Measurements from ENCODE around the gene DEGS2. TPM values are rescaled to one million over a fixed set of nuclear protein-coding genes. Genes with fewer than 3 reads are reported as not detected.

DEGS2 gene
- total RNA-seq, 1 experiment from 2014 or later = 1.6 TPM

DNA sequence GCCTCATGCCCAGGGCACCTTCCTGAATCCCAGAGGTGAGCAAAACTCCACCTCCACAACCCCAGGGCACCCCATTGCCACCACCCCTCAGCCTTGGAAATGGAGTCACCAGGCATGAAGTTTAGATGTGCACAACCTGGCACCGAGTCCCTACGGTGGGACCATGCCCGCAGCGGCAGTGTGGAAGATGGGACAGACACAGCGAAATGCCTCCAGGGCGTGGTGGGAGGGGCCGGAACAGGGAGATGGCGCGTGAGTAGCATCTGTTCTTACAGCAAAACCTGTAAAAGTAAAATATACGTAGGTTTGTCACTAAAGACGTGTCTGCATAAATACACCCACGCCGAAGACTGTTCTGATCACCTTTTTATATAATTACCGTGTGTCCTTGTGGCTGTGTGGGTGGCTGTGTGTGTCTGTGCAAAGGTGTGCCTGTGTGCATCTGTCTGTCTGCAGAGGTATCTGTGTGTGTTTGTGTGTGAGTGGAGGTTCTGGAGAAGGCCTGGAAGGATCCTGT, 17.4 kb upstream of the DEGS2 start:
- Histone ChIP-seq H3K36me3 (ENCODE audit: low read depth, low read length) (no peaks in the 10 kb centered on the region), H3K79me2 (ENCODE audit: low read length) (no peaks in the 10 kb centered on the region), H3K9me3 (ENCODE audit: low read length) (no peaks in the 10 kb centered on the region), H3K4me3 (ENCODE audit: low read length) (no peak overlapping the region), H3K4me1 (ENCODE audit: insufficient read depth, low read length) (no peaks in the 10 kb centered on the region), H2AFZ (ENCODE audit: low read length) (no peak overlapping the region), H3K9me2 (replicated peaks; ENCODE audit: low read length) (no peaks in the 10 kb centered on the region), H4K20me1 (ENCODE audit: low read length) (no peaks in the 10 kb centered on the region), H3K9ac (ENCODE audit: low read length) (no peak overlapping the region), H3F3A (ENCODE audit: low read length, unreplicated experiment) (no peaks in the 10 kb centered on the region), H3K27ac (ENCODE audit: low read length) (no peak overlapping the region), H3K4me2 (ENCODE audit: low read length) (no peak overlapping the region), H3K27me3 (ENCODE audit: low read length) (no peaks in the 10 kb centered on the region)
- TF ChIP-seq, protein P1, sequence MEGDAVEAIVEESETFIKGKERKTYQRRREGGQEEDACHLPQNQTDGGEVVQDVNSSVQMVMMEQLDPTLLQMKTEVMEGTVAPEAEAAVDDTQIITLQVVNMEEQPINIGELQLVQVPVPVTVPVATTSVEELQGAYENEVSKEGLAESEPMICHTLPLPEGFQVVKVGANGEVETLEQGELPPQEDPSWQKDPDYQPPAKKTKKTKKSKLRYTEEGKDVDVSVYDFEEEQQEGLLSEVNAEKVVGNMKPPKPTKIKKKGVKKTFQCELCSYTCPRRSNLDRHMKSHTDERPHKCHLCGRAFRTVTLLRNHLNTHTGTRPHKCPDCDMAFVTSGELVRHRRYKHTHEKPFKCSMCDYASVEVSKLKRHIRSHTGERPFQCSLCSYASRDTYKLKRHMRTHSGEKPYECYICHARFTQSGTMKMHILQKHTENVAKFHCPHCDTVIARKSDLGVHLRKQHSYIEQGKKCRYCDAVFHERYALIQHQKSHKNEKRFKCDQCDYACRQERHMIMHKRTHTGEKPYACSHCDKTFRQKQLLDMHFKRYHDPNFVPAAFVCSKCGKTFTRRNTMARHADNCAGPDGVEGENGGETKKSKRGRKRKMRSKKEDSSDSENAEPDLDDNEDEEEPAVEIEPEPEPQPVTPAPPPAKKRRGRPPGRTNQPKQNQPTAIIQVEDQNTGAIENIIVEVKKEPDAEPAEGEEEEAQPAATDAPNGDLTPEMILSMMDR (conservative IDR thresholded peaks at IDR 0.05; ENCODE audit: low read depth, low read length) = no peak
- TF ChIP-seq EZH2 (IDR thresholded peaks at IDR 0.05; ENCODE audit: low read length, unreplicated experiment) = no peak
- TF ChIP-seq EZH2phosphoT487 (IDR thresholded peaks at IDR 0.05; ENCODE audit: borderline replicate concordance, low read length) = no peak
- BruUV-seq (replicated peaks) = no TSS peak
- POLR2A ChIA-PET (ENCODE audit: unreplicated experiment) = no interaction called here
- intact Hi-C loops (cut with micrococcal nuclease) = no loop called here
- CTCF ChIA-PET = no interaction called here
- ATAC-seq = no peak
- no peak for DNase-seq

DNA sequence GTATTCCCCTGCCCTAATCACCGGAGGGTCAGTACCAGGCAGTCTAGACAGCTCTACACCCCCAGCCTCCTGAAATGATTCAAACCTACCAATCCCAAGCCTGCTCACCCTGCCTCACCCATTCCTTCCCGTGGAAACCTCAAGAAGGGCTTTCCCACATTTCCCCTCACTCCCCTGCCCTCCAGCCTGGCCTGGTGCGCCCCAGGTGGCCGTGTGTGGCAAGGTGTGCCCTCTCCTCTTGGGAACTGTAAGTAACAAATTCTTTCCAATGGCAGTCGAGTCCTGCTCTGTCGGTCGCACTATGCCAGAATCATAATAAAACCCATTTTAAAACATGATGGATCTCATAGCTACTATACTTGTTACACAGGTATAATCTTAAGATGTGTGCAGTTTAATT, 13.9 kb upstream of the DEGS2 start:
- ChIA-PET CTCF (no interaction called here), POLR2A (ENCODE audit: unreplicated experiment) (no interaction called here)
- Histone ChIP-seq H2AFZ (ENCODE audit: low read length) (no peak overlapping the region), H3K4me2 (ENCODE audit: low read length) (no peak overlapping the region), H3K79me2 (ENCODE audit: low read length) (no peaks in the 10 kb centered on the region), H3F3A (ENCODE audit: low read length, unreplicated experiment) (no peaks in the 10 kb centered on the region), H3K36me3 (ENCODE audit: low read depth, low read length) (no peaks in the 10 kb centered on the region), H3K9me2 (replicated peaks; ENCODE audit: low read length) (no peaks in the 10 kb centered on the region), H3K4me3 (ENCODE audit: low read length) (no peak overlapping the region), H3K27me3 (ENCODE audit: low read length) (no peaks in the 10 kb centered on the region), H3K9me3 (ENCODE audit: low read length) (no peaks in the 10 kb centered on the region), H4K20me1 (ENCODE audit: low read length) (no peaks in the 10 kb centered on the region), H3K9ac (ENCODE audit: low read length) (no peak overlapping the region), H3K27ac (ENCODE audit: low read length) (no peak overlapping the region), H3K4me1 (ENCODE audit: insufficient read depth, low read length) (no peaks in the 10 kb centered on the region)
- no TSS peak for BruUV-seq (replicated peaks)
- ATAC-seq = no peak
- intact Hi-C loops (cut with micrococcal nuclease) = no loop called here
- TF ChIP-seq EZH2 (IDR thresholded peaks at IDR 0.05; ENCODE audit: low read length, unreplicated experiment) (no peak), EZH2phosphoT487 (IDR thresholded peaks at IDR 0.05; ENCODE audit: borderline replicate concordance, low read length) (no peak)
- TF ChIP-seq, protein P1 (conservative IDR thresholded peaks at IDR 0.05; ENCODE audit: low read depth, low read length) = no peak
- DNase-seq = no peak

DNA sequence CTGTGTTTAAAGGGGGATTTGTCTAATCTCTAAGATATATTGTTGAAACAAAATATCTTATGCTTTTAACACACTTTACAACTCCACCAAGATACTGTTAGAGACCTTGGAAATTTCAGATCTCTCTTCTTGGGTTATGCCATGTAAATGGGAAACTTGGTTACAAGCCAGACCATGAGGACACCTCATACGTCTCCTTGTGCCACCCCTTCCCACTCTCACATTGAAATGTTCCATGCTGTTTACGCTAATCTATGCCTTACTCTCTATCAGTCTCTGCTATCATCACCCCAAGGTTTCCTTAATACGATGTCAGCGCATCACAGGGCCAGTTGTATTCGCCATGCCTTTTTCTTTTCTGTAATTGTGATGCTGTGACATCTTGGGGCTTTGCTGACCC, 13.4 kb upstream of the DEGS2 start:
- DNase-seq (no peak), ATAC-seq (no peak)
- no peak overlapping the region for H2AFZ ChIP-seq (ENCODE audit: low read length)
- CTCF ChIA-PET = no interaction called here
- no peaks in the 10 kb centered on the region for H3F3A ChIP-seq (ENCODE audit: low read length, unreplicated experiment)
- H3K9me2 ChIP-seq (replicated peaks; ENCODE audit: low read length) = no peaks in the 10 kb centered on the region
- no peak overlapping the region for H3K4me3 ChIP-seq (ENCODE audit: low read length)
- H4K20me1 ChIP-seq (ENCODE audit: low read length) = no peaks in the 10 kb centered on the region
- POLR2A ChIA-PET (ENCODE audit: unreplicated experiment) = no interaction called here
- H3K4me2 ChIP-seq (ENCODE audit: low read length) = no peak overlapping the region
- TF ChIP-seq EZH2 (IDR thresholded peaks at IDR 0.05; ENCODE audit: low read length, unreplicated experiment) (no peak), EZH2phosphoT487 (IDR thresholded peaks at IDR 0.05; ENCODE audit: borderline replicate concordance, low read length) (no peak)
- TF ChIP-seq, protein P1 (conservative IDR thresholded peaks at IDR 0.05; ENCODE audit: low read depth, low read length) = no peak
- H3K36me3 ChIP-seq (ENCODE audit: low read depth, low read length) = no peaks in the 10 kb centered on the region
- H3K27me3 ChIP-seq (ENCODE audit: low read length) = no peaks in the 10 kb centered on the region
- no TSS peak for BruUV-seq (replicated peaks)
- H3K9me3 ChIP-seq (ENCODE audit: low read length) = no peaks in the 10 kb centered on the region
- intact Hi-C loops (cut with micrococcal nuclease) = no loop called here
- no peaks in the 10 kb centered on the region for H3K79me2 ChIP-seq (ENCODE audit: low read length)
- H3K27ac ChIP-seq (ENCODE audit: low read length) = no peak overlapping the region
- H3K4me1 ChIP-seq (ENCODE audit: insufficient read depth, low read length) = no peaks in the 10 kb centered on the region
- H3K9ac ChIP-seq (ENCODE audit: low read length) = no peak overlapping the region

Measured in PC-3 (cell line).